NCI-H128 (cell line): ENCODE measurements around the gene TMEM269.
"Not testable (repeated sequence)": the region's sequence is repeated elsewhere in the genome, so short reads cannot be mapped to it uniquely, and the experiment has no call there.

ENCODE experiments used
- DNase-seq: peaks from one replicate; lab custom pipeline; 2025; ENCODE audit not compliant: unreplicated experiment; lab: John Stamatoyannopoulos, UW

Gene TMEM269

DNA sequence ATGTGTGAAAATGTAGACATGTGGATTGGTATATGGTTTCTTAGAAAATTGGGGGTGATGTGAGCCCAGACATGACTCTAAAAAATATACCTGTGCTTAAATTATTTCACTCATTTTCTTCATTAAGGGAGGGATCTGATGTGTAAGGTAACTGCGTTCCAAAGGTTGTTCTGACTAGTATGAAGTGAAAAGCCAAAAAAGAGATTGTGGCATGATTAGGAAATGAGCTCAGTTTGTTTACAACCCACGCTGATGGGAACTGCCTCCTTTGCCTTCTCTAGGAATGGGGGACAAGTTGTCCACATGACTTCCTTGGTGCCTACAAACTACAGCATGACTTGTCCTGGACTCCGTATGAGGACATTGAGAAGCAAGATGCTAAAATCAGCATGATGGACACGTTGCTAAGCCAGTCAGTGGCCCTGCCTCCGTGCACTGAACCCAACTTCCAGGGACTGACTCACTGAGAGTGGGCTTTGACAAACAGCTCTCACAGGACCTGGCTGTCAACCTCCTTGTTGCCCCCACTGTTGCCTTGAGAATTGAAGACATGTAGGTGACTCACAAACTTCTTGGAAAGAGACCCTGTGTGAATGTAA lies 9.8 kb upstream of the TMEM269 start:
- no peak for DNase-seq

GRCh38 chr1:42776502-42776901 lies 8.3 kb upstream of the TMEM269 start:
- DNase-seq, result no peak

DNA sequence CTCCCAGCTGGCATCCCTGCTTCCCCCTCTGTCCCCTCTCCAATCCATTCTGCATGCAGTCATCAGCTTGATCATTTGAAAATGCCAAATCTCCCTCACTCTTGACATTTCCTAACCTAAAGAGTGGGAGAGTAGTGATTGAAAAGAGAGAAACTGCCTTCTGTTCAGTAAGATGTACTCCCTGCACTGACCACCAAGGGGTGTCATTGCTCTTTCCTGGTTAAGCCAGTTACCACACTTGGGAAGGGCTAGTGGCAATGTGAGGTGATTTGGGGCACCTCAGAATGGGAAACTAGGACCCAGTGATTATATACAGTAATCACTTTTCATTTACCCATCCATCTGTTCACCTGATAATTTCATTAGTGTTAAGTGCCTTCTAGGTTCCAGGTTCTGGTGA lies 6.9 kb upstream of the TMEM269 start:
- peak; percentile 45 for DNase-seq

DNA sequence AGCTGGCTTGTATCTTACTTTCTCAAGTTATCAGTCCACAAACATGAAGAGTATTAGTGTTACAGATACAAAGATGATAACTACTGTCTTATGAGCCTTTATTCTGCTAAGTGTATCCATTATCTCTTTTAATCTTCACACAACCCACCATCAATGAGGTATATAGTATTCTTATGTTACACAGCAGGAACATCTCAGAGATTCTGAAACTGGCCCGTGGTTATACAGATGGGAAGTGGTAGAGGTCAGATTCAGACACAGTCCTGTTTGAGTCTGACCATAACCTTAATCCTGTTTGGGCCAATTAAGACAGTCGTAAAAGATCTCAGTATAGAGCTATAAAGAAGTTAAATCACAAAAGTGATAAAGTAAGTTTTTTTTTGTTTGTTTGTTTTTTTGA lies 5.1 kb upstream of the TMEM269 start:
- no peak for DNase-seq

- no peak for DNase-seq
Observed at GRCh38 chr1:42780176-42780575, 4.6 kb upstream of the TMEM269 start.

GRCh38 chr1:42783092-42783491 lies 1.7 kb upstream of the TMEM269 start:
- DNase-seq, result no peak

GRCh38 chr1:42784547-42784945 lies 245 bp upstream of the TMEM269 start:
- no peak for DNase-seq

DNA sequence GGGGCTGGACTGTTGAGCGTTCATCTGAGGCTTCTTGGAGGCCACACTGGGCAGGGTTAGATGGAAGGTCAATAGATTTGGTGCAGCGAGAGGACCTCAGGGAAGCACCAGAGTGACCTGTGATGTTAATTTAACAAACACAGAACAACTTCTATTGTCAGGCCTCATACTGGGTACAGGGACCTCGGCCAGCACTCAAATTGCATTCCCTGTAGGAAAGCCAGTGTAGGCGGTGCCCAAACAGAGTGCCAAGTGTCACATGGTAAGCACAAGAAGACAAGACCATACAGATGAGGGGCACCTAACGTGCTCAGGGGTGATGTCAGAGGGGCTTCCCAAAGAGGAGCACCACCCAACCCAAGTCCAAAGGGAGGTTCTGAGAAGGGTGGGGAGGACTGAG lies 1.3 kb downstream of the TMEM269 start:
- DNase-seq, result no peak

DNA sequence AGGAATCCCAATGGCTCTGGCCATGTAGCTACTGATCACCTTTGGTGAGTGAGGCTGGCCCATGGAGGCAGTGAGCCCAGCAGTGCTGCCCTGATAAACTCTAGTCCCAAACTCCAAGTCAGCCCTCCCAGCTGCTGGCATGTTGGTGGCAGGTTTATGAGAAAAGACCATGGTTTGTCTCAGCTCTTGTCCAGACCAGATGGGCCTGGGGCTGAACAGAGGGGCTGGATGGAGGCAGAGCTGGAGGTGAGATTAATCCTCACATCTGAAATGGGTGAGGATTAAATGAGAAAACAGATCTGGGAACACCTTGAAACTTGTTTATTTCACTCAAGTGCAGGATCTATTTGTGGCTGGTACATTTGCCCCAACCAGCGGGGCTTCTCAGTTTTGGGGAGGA lies 3.2 kb downstream of the TMEM269 start:
- no peak for DNase-seq

DNA sequence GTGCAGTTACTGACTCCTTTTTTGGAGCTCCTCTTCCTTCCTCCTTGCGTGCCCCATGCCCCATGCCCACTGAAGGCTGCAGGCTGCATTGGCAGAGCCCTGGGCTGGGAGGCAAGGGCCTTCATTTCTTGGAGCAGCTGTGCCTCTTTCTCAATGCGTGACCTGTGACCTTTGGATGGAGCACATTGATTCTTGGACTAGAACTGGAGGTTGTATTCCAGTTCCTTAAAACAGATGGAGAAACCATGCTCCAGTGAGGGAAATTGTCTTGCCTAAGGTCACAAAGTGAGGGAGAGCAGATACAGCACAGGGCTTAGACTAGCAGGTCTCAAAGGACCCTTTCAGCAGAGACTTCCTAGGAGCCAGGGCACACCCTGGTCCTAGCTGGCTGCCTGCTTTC lies 9.0 kb downstream of the TMEM269 start:
- DNase-seq, result no peak

DNA sequence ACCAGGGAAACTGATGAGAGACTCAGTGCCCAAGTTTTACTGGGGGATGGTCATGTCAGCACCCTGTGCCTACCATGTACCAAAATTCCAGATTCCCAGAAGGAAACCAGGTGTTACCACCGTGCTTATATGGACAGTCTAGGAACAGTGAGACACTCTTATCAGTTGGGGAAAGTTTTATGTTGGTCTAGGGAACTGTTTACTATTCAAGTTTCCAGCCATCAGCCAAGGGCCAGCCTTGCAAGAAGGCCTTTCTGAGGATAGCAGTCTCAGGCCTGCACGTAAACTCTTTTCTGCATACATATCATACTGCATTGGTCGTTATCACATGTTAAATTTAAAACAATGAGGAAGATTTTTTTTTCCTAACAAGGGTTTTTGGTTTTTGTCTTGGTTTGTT lies 12.6 kb downstream of the TMEM269 start:
- DNase-seq, result no peak

DNA sequence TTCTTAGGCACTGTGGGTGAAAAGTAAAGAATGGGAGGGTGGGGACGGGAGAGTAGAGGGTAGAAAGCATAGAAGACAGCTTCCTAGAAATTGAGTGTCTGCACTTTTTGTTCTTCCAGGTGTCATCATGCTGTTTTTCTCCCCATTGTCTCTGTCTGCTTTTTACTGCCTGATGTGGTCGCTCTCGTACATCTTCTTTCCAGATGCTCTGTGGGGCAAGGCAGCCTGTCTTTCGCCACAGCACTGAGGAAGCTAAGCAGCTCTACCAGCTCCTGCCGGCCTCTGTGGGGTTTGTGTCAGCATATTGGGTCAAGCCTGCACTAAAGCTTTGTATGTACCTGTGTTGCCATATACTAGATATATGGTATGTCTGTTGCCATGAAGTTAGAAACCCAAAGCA lies 13.2 kb downstream of the TMEM269 start:
- DNase-seq, result no peak

- DNase-seq, result no peak
Observed at GRCh38 chr1:42801832-42802473, 17.2 kb downstream of the TMEM269 start.

- no peak for DNase-seq
Observed at GRCh38 chr1:42806171-42806570, 21.4 kb downstream of the TMEM269 start.

GRCh38 chr1:42806593-42806992 lies 21.8 kb downstream of the TMEM269 start:
- DNase-seq, result no peak

DNA sequence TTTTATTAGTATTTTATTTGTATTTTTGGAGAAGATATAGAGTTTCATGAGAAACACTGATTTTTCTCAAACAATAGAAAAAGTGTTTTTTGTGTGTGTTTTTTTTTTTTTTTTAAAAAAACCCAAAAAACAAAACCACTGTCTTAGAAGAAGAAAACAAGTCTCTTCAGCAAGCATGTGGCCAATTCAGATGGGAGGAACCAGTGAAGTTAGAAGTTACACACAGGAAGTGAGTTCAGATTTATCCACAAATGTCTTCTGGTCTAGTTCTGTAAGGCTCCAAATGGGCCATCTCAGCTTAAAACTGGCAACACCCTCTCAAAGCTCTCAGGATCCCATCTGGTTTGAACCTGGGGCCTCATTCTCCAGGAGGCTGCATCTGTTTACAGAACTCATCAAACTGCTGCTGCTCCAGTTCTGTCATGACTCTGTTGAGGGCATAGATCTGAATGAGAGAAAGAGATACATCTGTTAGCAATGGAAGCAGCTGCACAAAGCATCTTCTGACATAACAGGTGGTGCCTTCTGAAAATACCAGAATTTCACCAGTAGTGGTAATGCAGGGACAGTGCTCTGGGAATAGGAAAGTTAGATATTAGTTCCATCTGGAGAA lies 22.4 kb downstream of the TMEM269 start:
- DNase-seq, result no peak

DNA sequence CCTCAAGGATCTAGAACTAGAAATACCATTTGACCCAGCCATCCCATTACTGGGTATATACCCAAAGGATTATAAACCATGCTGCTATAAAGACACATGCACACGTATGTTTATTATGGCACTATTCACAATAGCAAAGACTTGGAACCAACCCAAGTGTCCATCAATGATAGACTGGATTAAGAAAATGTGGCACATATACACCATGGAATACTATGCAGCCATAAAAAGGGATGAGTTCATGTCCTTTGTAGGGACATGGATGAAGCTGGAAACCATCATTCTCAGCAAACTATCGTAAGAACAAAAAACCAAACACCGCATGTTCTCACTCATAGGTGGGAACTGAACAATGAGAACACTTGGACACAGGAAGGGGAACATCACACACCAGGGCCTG lies 30.0 kb downstream of the TMEM269 start:
- not testable (repeated sequence) for DNase-seq

DNA sequence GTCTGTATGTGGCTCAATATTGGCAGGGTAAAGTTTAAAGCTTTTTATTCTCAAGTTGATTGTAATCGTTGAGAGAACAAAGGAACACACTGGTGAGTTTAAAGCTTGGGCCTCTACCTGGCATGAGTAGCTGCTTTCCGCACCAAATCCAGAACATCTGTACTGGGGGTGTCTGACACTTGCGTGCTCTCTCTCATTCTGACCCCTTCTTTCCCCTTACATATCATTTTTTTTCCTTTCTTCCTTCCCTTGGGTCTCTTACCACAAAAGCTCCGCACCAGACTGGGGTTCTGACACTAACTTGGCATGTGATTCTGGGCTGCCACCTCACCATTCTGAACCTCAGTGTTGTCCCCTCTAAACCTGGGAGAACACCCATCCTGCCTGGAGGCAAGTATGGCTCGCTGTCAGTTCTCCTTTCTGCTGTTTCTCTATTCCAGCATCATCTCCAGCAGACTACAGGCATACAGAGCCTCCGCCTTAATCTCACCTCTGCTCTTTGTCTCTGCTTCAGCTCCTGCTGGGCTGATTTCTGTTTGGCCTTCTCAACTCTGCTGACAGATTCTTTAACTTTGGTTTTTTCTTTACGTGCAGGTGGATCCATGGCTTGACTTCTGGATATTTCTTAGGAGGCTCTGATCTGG lies 31.3 kb downstream of the TMEM269 start:
- no peak for DNase-seq

DNA sequence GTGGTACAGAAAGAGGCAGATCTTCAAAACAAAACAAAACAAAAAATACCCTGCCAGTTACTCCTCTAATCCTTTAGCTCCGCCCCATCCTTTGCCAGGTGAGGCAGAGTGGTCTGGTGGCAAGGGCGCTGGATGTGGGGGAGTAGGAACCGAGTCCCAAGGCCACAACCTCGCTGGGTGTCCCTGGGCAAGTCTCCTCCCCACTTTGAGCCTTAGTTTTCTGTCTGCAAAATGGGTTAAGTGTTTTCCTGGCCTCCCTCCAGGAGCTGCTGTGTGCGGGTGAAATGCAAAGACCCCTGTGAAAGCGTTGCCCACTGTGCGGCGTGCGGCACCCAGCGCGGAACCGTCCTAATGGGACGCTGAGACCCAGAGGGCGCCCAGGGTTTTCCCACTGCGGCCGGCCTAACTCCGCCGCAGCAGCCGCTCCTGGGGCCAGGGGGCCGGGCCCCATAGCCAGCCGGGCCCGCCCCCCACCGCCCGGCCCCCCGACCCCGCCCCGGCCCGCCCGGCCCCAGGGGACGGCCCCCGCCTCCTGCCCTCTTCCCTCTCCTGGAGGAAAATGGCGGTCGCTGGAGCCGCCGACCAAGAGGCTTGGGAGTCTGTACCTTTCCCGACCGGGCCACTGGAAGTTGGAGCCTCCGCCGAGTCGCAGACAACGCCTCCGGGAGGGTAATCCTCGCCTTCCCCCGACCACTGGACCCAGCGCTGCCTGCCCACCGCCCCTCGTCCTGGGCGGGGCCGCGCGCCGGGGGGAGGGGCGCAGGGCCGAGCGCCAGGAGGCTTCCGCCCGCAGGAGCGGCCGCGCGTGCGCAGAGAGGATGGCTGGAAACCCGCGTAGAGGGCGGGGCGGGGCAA lies 32.0 kb downstream of the TMEM269 start, which contains the start of the genes ERMAP and SVBP:
Gene ERMAP (plus strand): TSS at position 538 of the 855 bp plus-strand sequence. CDS start 13,327 bp downstream, outside the sequence.
Gene SVBP (minus strand): TSS at position 813 of the 855 bp plus-strand sequence. CDS start 853 bp downstream, outside the sequence.
- peak; percentile 79 for DNase-seq

DNA sequence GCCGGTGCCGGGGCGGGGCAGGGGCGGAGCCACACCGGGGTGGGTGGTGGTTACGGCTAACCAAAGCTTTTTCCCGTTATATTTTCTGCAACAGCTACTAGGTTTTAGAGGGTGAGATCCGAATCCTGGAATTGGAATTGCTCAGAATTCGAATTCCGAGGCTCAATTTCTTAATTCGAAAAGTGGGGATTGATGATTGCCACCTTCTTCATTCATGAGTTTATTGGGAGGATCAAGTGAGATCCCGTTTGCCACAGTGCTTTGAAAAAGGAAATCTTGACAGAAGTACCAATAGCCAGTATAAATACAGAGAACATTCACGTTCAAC lies 32.6 kb downstream of the TMEM269 start:
- no peak for DNase-seq

DNA sequence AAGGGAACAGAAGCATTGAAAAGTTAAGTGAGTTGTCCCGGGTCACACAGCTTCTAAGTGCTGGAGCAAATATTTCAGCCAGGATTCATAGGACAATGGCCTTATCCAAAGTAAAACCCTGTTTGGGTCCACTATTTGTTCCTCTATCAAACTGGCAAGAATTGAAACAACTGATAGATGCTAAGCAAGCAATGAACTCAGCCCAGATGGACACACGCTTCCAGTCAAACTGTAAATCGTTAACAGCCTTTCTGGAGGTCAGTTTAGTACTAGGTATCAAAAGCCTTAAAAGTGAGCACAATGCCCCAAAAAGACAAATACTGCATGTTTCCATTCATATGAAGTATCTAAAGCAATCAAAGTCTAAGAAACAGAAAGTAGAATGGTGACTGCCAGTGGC lies 33.2 kb downstream of the TMEM269 start:
- no peak for DNase-seq
